Measurements from ENCODE around the gene ATF7IP. TPM values are rescaled to one million over a fixed set of nuclear protein-coding genes. Genes with fewer than 3 reads are reported as not detected.

ATF7IP gene
- total RNA-seq = 14.4 and 18.9 TPM in 2 replicates

GRCh38 chr12:14365294-14366208 is at the start of gene ATF7IP:
Gene ATF7IP (plus strand): TSS chr12:14365682. CDS start chr12:14423916, 58,234 bp downstream.

Other genes with a start within 250 kb of the ATF7IP start
- gene PLBD1, start 202.2 kb downstream of the ATF7IP start, total RNA-seq = 0.58 and 2.8 TPM in 2 replicates